AG04450 (cell line): ENCODE data around the gene TEX261. TPM values are rescaled to one million over a fixed set of nuclear protein-coding genes. Genes with fewer than 3 reads are reported as not detected.

ENCODE experiments used
- CTCF ChIA-PET: fragments of 300-600, 350-600 bp; formaldehyde crosslinking; extraction: SDS; loops from one replicate; lab custom pipeline; 2022; ENCODE audit warnings: antibody characterized with exemption, inconsistent platforms; lab: Charles Lee
- POLR2A ChIA-PET: fragments of 350-600 bp; formaldehyde crosslinking; extraction: SDS; loops from one replicate; lab custom pipeline; 2021; ENCODE audit warnings: antibody characterized with exemption, inconsistent platforms; lab: Yijun Ruan, JAX
- DNase-seq: peaks from one replicate; pipeline ENCODE4 v3.0.0-alpha.2; 2011; ENCODE audit warnings: low read depth, low spot score
- H3K27ac ChIP-seq: one replicate; pipeline ENCODE4 v1.5.1; 2012; ENCODE audit warnings: low read depth, low read length, control low read depth
- H3K27me3 ChIP-seq: one replicate; pipeline ENCODE4 v1.6.0; 2012; ENCODE audit warnings: low read length; ENCODE audit not compliant: control insufficient read depth, insufficient read depth
- H3K4me3 ChIP-seq: 2 replicates; pipeline ENCODE4 v1.5.1; 2011; ENCODE audit warnings: mild to moderate bottlenecking, low read depth, low read length, control low read depth
- H3K9me3 ChIP-seq: 2 replicates; pipeline ENCODE4 v1.5.1; 2012; ENCODE audit warnings: low read length; ENCODE audit not compliant: control insufficient read depth, insufficient read depth
- CTCF ChIP-seq: IDR thresholded peaks from 2 replicates; pipeline ENCODE4 v1.5.1; 2011; ENCODE audit warnings: low read depth, low read length, control low read depth, inconsistent platforms
- polyA plus RNA-seq: library from polyadenylated mRNA; depleted of rRNA; stranded (reverse); fragments of >200 nt; gene quantifications from 2 replicates; pipeline ENCODE4 v1.2.3, GENCODE V29; 2011

The TEX261 gene
- polyA plus RNA-seq, 1 experiment: 106 TPM

- Histone ChIP-seq H3K4me3 (no peak overlapping the region), H3K9me3 (no peaks in the 10 kb centered on the region; the same call in 1 of the 2 replicates), H3K27me3 (no peaks in the 10 kb centered on the region), H3K27ac (no peak overlapping the region)
- POLR2A ChIA-PET: no interaction called here
- CTCF ChIA-PET: interaction anchor here (1.1 to 1.6 kb wide), 3 partner anchors 9 to 20 kb away, joined by 4 to 7 read pairs (median 5); no protein-coding TSS in a partner anchor
- DNase-seq: no peak
- TF ChIP-seq CTCF: no peak
Measured at GRCh38 chr2:70939839-70940580, 54.7 kb downstream of the TEX261 start.

- TF ChIP-seq CTCF: no peak
- CTCF ChIA-PET: interaction anchor here (0.8 to 1.3 kb wide), 4 partner anchors 9 to 25 kb away, joined by 3 to 7 read pairs (median 5); no protein-coding TSS in a partner anchor
- POLR2A ChIA-PET: no interaction called here
- Histone ChIP-seq H3K27me3 (no peaks in the 10 kb centered on the region), H3K9me3 (no peaks in the 10 kb centered on the region; the same call in 1 of the 2 replicates), H3K4me3 (no peak overlapping the region), H3K27ac (no peak overlapping the region)
- no peak for DNase-seq
Measured at GRCh38 chr2:70939001-70939838, 55.5 kb downstream of the TEX261 start.

GRCh38 chr2:70938586-70938950 is 56.1 kb downstream of the TEX261 start:
- no peak for TF ChIP-seq CTCF
- no peak overlapping the region for H3K27ac ChIP-seq
- CTCF ChIA-PET: interaction anchor here (0.9 kb wide), 1 partner anchor 9 kb away, joined by 5 read pairs; no protein-coding TSS in a partner anchor
- H3K27me3 ChIP-seq: no peaks in the 10 kb centered on the region
- no peak overlapping the region for H3K4me3 ChIP-seq
- DNase-seq: no peak
- POLR2A ChIA-PET: no interaction called here
- H3K9me3 ChIP-seq: no peaks in the 10 kb centered on the region; the same call in 1 of the 2 replicates

GRCh38 chr2:70937866-70938585 is 56.6 kb downstream of the TEX261 start:
- Histone ChIP-seq H3K27me3 (no peaks in the 10 kb centered on the region), H3K27ac (no peak overlapping the region), H3K4me3 (no peak overlapping the region), H3K9me3 (no peaks in the 10 kb centered on the region; the same call in 1 of the 2 replicates)
- ChIA-PET CTCF (interaction anchor here (0.9 to 7.1 kb wide), 2 partner anchors 9 to 10 kb away, joined by 5 to 45 read pairs; no protein-coding TSS in a partner anchor), POLR2A (no interaction called here)
- no peak for DNase-seq
- TF ChIP-seq CTCF: no peak
